Naive thymus-derived CD4-positive, alpha-beta T cell (primary cell): ENCODE data around the gene PITPNC1. TPM values are rescaled to one million over a fixed set of nuclear protein-coding genes. Genes with fewer than 3 reads are reported as not detected.
"Not testable (repeated sequence)": the region's sequence is repeated elsewhere in the genome, so short reads cannot be mapped to it uniquely, and the experiment has no call there.

Experiments used
- ATAC-seq: fragments of 150-1000 bp; cut with Tn5 transposase; 2 replicates; pipeline ENCODE4 v1.10.0; 2021; ENCODE audit warnings: mild to moderate bottlenecking, moderate library complexity
- CTCF ChIA-PET: fragments of 350-600 bp; sonication (Branson Sonifier 250); formaldehyde crosslinking; loops from one replicate; lab custom pipeline; 2021; ENCODE audit warnings: antibody characterized with exemption; lab: Charles Lee
- POLR2A ChIA-PET: fragments of 350-600 bp; sonication (Branson Sonifier 250); formaldehyde crosslinking; loops from one replicate; lab custom pipeline; 2021; ENCODE audit warnings: antibody characterized with exemption, inconsistent platforms; lab: Charles Lee
- DNase-seq, 9 donors: peaks; one replicate each; pipeline versions ENCODE4 v3.0.0 to v3.0.0-alpha.2; 2020 to 2022; ENCODE audit warnings: mixed read lengths in 1 of 9
- H3K27ac ChIP-seq: one replicate; pipeline ENCODE4 v1.7.0; 2013; ENCODE audit warnings: mild to moderate bottlenecking, low read depth, low read length, moderate library complexity
- H3K27me3 ChIP-seq, 2 donors: one replicate each; pipeline ENCODE4 v1.7.0; 2013; ENCODE audit warnings: low read length in 2 of 2, mild to moderate bottlenecking in 2 of 2, moderate library complexity in 2 of 2; ENCODE audit not compliant: control insufficient read depth in 2 of 2, insufficient read depth in 2 of 2
- H3K36me3 ChIP-seq, 3 experiments: 1 replicate in 2 of 3; 2 replicates in 1 of 3; pipeline ENCODE4 v1.7.0; 2013; ENCODE audit warnings: low read length in 3 of 3, mild to moderate bottlenecking in 3 of 3, moderate library complexity in 1 of 3; ENCODE audit not compliant: insufficient read depth in 3 of 3, control insufficient read depth in 2 of 3
- H3K4me1 ChIP-seq, 2 donors: one replicate each; pipeline ENCODE4 v1.7.0; 2013; ENCODE audit warnings: low read length in 2 of 2, mild to moderate bottlenecking in 2 of 2, moderate library complexity in 1 of 2; ENCODE audit not compliant: control insufficient read depth in 2 of 2, insufficient read depth in 2 of 2
- H3K4me3 ChIP-seq: 2 replicates; pipeline ENCODE4 v1.7.0; 2013; ENCODE audit warnings: mild to moderate bottlenecking, low read length
- H3K9me3 ChIP-seq, 3 experiments: 1 replicate in 2 of 3; 2 replicates in 1 of 3; pipeline ENCODE4 v1.7.0; 2013; ENCODE audit warnings: low read length in 3 of 3; ENCODE audit not compliant: control insufficient read depth in 2 of 3
- H3K27ac Mint-ChIP-seq, 9 donors: one replicate each; pipeline ENCODE4 v1.8.0; 2020 to 2022; ENCODE audit warnings: mixed read lengths in 9 of 9, mild to moderate bottlenecking in 8 of 9, moderate library complexity in 5 of 9, inconsistent platforms in 2 of 9
- H3K27me3 Mint-ChIP-seq, 5 donors: one replicate each; pipeline ENCODE4 v1.8.0; 2021 to 2022; ENCODE audit warnings: mixed read lengths in 5 of 5, mild to moderate bottlenecking in 1 of 5
- H3K36me3 Mint-ChIP-seq, 5 donors: one replicate each; pipeline ENCODE4 v1.8.0; 2020 to 2022; ENCODE audit warnings: mixed read lengths in 5 of 5, mild to moderate bottlenecking in 3 of 5, inconsistent platforms in 1 of 5
- H3K4me1 Mint-ChIP-seq, 7 donors: one replicate each; pipeline ENCODE4 v1.8.0; 2020 to 2022; ENCODE audit warnings: mixed read lengths in 7 of 7, mild to moderate bottlenecking in 3 of 7, inconsistent platforms in 1 of 7
- H3K4me3 Mint-ChIP-seq, 10 donors: one replicate each; pipeline ENCODE4 v1.8.0; 2020 to 2022; ENCODE audit warnings: mild to moderate bottlenecking in 10 of 10, mixed read lengths in 10 of 10, moderate library complexity in 6 of 10, inconsistent platforms in 2 of 10
- H3K9me3 Mint-ChIP-seq, 11 donors: one replicate each; pipeline ENCODE4 v1.8.0; 2020 to 2022; ENCODE audit warnings: mixed read lengths in 11 of 11, mild to moderate bottlenecking in 4 of 11, inconsistent platforms in 1 of 11, moderate library complexity in 1 of 11
- intact Hi-C, 2 donors: fragments of 100-400 bp; cut with micrococcal nuclease; formaldehyde crosslinking; loops; one replicate each; pipeline ENCODE4 v1.15.1; 2023
- polyA plus RNA-seq, 2 donors: library from polyadenylated mRNA; unstranded; fragments of 300-500 nt; fragmentation: Illumina TruSeq; gene quantifications; one replicate each; pipeline ENCODE4 v1.2.3, GENCODE V29; 2021
- total RNA-seq, 6 experiments: library from RNA in 5 of 6; stranded (reverse) in 5 of 6; gene quantifications; 1 replicate in 5 of 6; 2 replicates in 1 of 6; pipeline ENCODE4 v1.2.3 and lab custom pipeline; 2021 to 2026

Gene PITPNC1
- total and polyA plus RNA-seq, 7 experiments from 2014 or later = 53.1 to 148 (median 102) TPM

- Mint-ChIP-seq H3K9me3 (no peaks in the 10 kb centered on the region), H3K4me3 (no peak overlapping the region), H3K27ac (peak overlapping the region in 4 of 9 donors; percentile 32 to 71 (median 60)), H3K27me3 (no peaks in the 10 kb centered on the region), H3K36me3 (peaks cover 0 to 20% (median 9%) of the 10 kb centered on the region in 5 donors), H3K4me1 (peaks cover 0 to 11% (median 3%) of the 10 kb centered on the region in 7 donors)
- H3K27me3 ChIP-seq = no peaks in the 10 kb centered on the region
- ATAC-seq = no peak
- intact Hi-C loops = no loop called here
- H3K4me1 ChIP-seq = peaks cover 0 to 3% of the 10 kb centered on the region in 2 donors
- peaks cover 0 to 50% (median 2%) of the 10 kb centered on the region in 3 experiments for H3K36me3 ChIP-seq
- no peak overlapping the region for H3K4me3 ChIP-seq
- no peaks in the 10 kb centered on the region for H3K9me3 ChIP-seq
- ChIA-PET CTCF (interaction anchor here (0.6 kb wide), 1 partner anchor 1447 kb away, joined by 3 read pairs; no protein-coding TSS in a partner anchor), POLR2A (no interaction called here)
- no peak for DNase-seq
- H3K27ac ChIP-seq = no peak overlapping the region
These were observed 270.4 kb downstream of the PITPNC1 start for GRCh38 chr17:67647482-67647881.

GRCh38 chr17:67648032-67648905 lies 271.2 kb downstream of the PITPNC1 start:
- Histone ChIP-seq H3K9me3 (no peaks in the 10 kb centered on the region), H3K4me3 (no peak overlapping the region), H3K36me3 (peaks cover 0 to 50% (median 2%) of the 10 kb centered on the region in 3 experiments), H3K27ac (no peak overlapping the region), H3K4me1 (peaks cover 0 to 3% of the 10 kb centered on the region in 2 donors), H3K27me3 (no peaks in the 10 kb centered on the region)
- peaks cover 0 to 11% (median 4%) of the 10 kb centered on the region in 7 donors for H3K4me1 Mint-ChIP-seq
- DNase-seq = no peak
- POLR2A ChIA-PET = no interaction called here
- H3K4me3 Mint-ChIP-seq = no peak overlapping the region
- H3K9me3 Mint-ChIP-seq = no peaks in the 10 kb centered on the region
- CTCF ChIA-PET = no interaction called here
- peaks cover 0 to 28% (median 13%) of the 10 kb centered on the region in 5 donors for H3K36me3 Mint-ChIP-seq
- no peak for ATAC-seq
- intact Hi-C loops = no loop called here
- peak overlapping the region in 6 of 9 donors; percentile 28 to 76 (median 58) for H3K27ac Mint-ChIP-seq
- H3K27me3 Mint-ChIP-seq = no peaks in the 10 kb centered on the region

GRCh38 chr17:67648906-67649295 lies 271.8 kb downstream of the PITPNC1 start:
- H3K9me3 Mint-ChIP-seq, H3K4me3 ChIP-seq, H3K27ac ChIP-seq, DNase-seq, H3K4me3 Mint-ChIP-seq, H3K27me3 ChIP-seq, CTCF ChIA-PET, POLR2A ChIA-PET, H3K27me3 Mint-ChIP-seq, H3K9me3 ChIP-seq, intact Hi-C loops, H3K4me1 ChIP-seq, ATAC-seq: not testable (repeated sequence)
- peaks cover 0 to 11% (median 4%) of the 10 kb centered on the region in 7 donors for H3K4me1 Mint-ChIP-seq
- H3K36me3 Mint-ChIP-seq = peaks cover 2 to 32% (median 17%) of the 10 kb centered on the region in 5 donors
- peaks cover 0 to 50% (median 2%) of the 10 kb centered on the region in 3 experiments for H3K36me3 ChIP-seq
- peak overlapping the region in 4 of 9 donors; percentile 19 to 76 (median 56) for H3K27ac Mint-ChIP-seq

GRCh38 chr17:67649891-67650290 lies 272.8 kb downstream of the PITPNC1 start:
- Histone ChIP-seq H3K4me1 (peaks cover 0 to 3% of the 10 kb centered on the region in 2 donors), H3K27me3 (no peaks in the 10 kb centered on the region), H3K9me3 (no peaks in the 10 kb centered on the region), H3K4me3 (no peak overlapping the region), H3K36me3 (peaks cover 0 to 46% (median 0%) of the 10 kb centered on the region in 3 experiments), H3K27ac (no peak overlapping the region)
- no peak for ATAC-seq
- no peaks in the 10 kb centered on the region for H3K9me3 Mint-ChIP-seq
- H3K4me3 Mint-ChIP-seq = no peak overlapping the region
- no peaks in the 10 kb centered on the region for H3K27me3 Mint-ChIP-seq
- peaks cover 4 to 36% (median 20%) of the 10 kb centered on the region in 5 donors for H3K36me3 Mint-ChIP-seq
- peaks cover 0 to 11% (median 4%) of the 10 kb centered on the region in 7 donors for H3K4me1 Mint-ChIP-seq
- CTCF ChIA-PET = no interaction called here
- intact Hi-C loops = no loop called here
- POLR2A ChIA-PET = no interaction called here
- H3K27ac Mint-ChIP-seq = peak overlapping the region in 2 of 9 donors; percentile 43 to 48
- DNase-seq = no peak

- H3K4me3 Mint-ChIP-seq, H3K27me3 Mint-ChIP-seq, POLR2A ChIA-PET, H3K9me3 ChIP-seq, CTCF ChIA-PET, H3K9me3 Mint-ChIP-seq, intact Hi-C loops, H3K27me3 ChIP-seq, H3K27ac ChIP-seq, ATAC-seq, H3K4me1 ChIP-seq, H3K4me3 ChIP-seq, DNase-seq: not testable (repeated sequence)
- H3K36me3 ChIP-seq = peaks cover 0 to 42% (median 0%) of the 10 kb centered on the region in 3 experiments
- peaks cover 0 to 16% (median 4%) of the 10 kb centered on the region in 7 donors for H3K4me1 Mint-ChIP-seq
- H3K36me3 Mint-ChIP-seq = peaks cover 4 to 37% (median 25%) of the 10 kb centered on the region in 5 donors
- peak overlapping the region in 1 of 9 donors; percentile 34 for H3K27ac Mint-ChIP-seq
These were observed 274.1 kb downstream of the PITPNC1 start for GRCh38 chr17:67651218-67651579.

- ATAC-seq (no peak), DNase-seq (no peak)
- H3K4me1 ChIP-seq = no peaks in the 10 kb centered on the region
- no peaks in the 10 kb centered on the region for H3K27me3 ChIP-seq
- peaks cover 4 to 50% (median 38%) of the 10 kb centered on the region in 5 donors for H3K36me3 Mint-ChIP-seq
- peaks cover 0 to 28% (median 9%) of the 10 kb centered on the region in 7 donors for H3K4me1 Mint-ChIP-seq
- H3K9me3 Mint-ChIP-seq = peaks cover 0 to 12% (median 0%) of the 10 kb centered on the region in 11 donors
- H3K4me3 Mint-ChIP-seq = no peak overlapping the region
- ChIA-PET CTCF (no interaction called here), POLR2A (no interaction called here)
- H3K36me3 ChIP-seq = peaks cover 0 to 38% (median 0%) of the 10 kb centered on the region in 3 experiments
- intact Hi-C loops = no loop called here
- H3K9me3 ChIP-seq = no peaks in the 10 kb centered on the region
- no peaks in the 10 kb centered on the region for H3K27me3 Mint-ChIP-seq
- no peak overlapping the region for H3K27ac ChIP-seq
- H3K27ac Mint-ChIP-seq = peak overlapping the region in 3 of 9 donors; percentile 21 to 70 (median 48)
- H3K4me3 ChIP-seq = no peak overlapping the region
These were observed 275.4 kb downstream of the PITPNC1 start for GRCh38 chr17:67652433-67652832.
